Neural cell (in vitro differentiated cells): ENCODE measurements around the gene HNF1B. TPM values are rescaled to one million over a fixed set of nuclear protein-coding genes. Genes with fewer than 3 reads are reported as not detected.

Experiments
- H2AFZ ChIP-seq: fragments of 200-600, 300-800 bp; sonication (generic), shearing (Covaris generic); 2 replicates; pipeline ENCODE4 v1.6.0; 2014; ENCODE audit warnings: low read depth, mild to moderate bottlenecking, antibody characterized with exemption, low read length, moderate library complexity
- H3F3A ChIP-seq: fragments of 200-600 bp; shearing (Covaris generic); 2 replicates; pipeline ENCODE4 v1.6.1; 2016; ENCODE audit warnings: mild to moderate bottlenecking, moderate library complexity, mixed read lengths, antibody characterized with exemption, low read length; ENCODE audit not compliant: insufficient read depth, poor library complexity, severe bottlenecking
- H3K27ac ChIP-seq: fragments of 200-600, 300-800 bp; sonication (generic), shearing (Covaris generic); 2 replicates; pipeline ENCODE4 v1.5.1; 2014; ENCODE audit warnings: mild to moderate bottlenecking, low read length, moderate library complexity
- H3K27me3 ChIP-seq: fragments of 300-800, 200-600 bp; sonication (generic), shearing (Covaris generic); 2 replicates; pipeline ENCODE4 v1.6.0; 2014; ENCODE audit warnings: mild to moderate bottlenecking, low read depth, low read length, moderate library complexity; ENCODE audit not compliant: insufficient read depth
- H3K36me3 ChIP-seq: fragments of 300-800, 200-600 bp; sonication (generic), shearing (Covaris generic); 2 replicates; pipeline ENCODE4 v1.5.1; 2014; ENCODE audit warnings: mild to moderate bottlenecking, antibody characterized with exemption, low read length, moderate library complexity; ENCODE audit not compliant: insufficient read depth
- H3K4me2 ChIP-seq: fragments of 300-800, 200-600 bp; sonication (generic), shearing (Covaris generic); 2 replicates; pipeline ENCODE4 v1.6.0; 2014; ENCODE audit warnings: mild to moderate bottlenecking, low read length
- H3K4me3 ChIP-seq: fragments of 300-800, 200-600 bp; sonication (generic), shearing (Covaris generic); 2 replicates; pipeline ENCODE4 v1.5.1; 2014; ENCODE audit warnings: mild to moderate bottlenecking, low read length, moderate library complexity
- H3K79me2 ChIP-seq: fragments of 200-600 bp; shearing (Covaris generic); replicated peaks from 2 replicates; pipeline ENCODE4 v1.6.0; 2014; ENCODE audit warnings: mild to moderate bottlenecking, low read length, moderate library complexity; ENCODE audit not compliant: insufficient read depth
- H3K9ac ChIP-seq: fragments of 300-800, 200-600 bp; sonication (generic), shearing (Covaris generic); 2 replicates; pipeline ENCODE4 v1.6.1; 2016; ENCODE audit warnings: mild to moderate bottlenecking, low read length, mixed read lengths
- H3K9me2 ChIP-seq: fragments of 200-600 bp; shearing (Covaris generic); 2 replicates; pipeline ENCODE4 v1.6.1; 2016; ENCODE audit warnings: mild to moderate bottlenecking, low read length, mixed read lengths; ENCODE audit not compliant: insufficient read depth
- H3K9me3 ChIP-seq: fragments of 200-600, 300-800 bp; sonication (generic), shearing (Covaris generic); 2 replicates; pipeline ENCODE4 v1.6.1; 2016; ENCODE audit warnings: mild to moderate bottlenecking, mixed run types, low read length, moderate library complexity, mixed read lengths
- H4K20me1 ChIP-seq: fragments of 200-600 bp; shearing (Covaris generic); 2 replicates; pipeline ENCODE4 v1.6.1; 2016; ENCODE audit warnings: mild to moderate bottlenecking, mixed run types; ENCODE audit not compliant: insufficient read depth
- CTCF ChIP-seq: fragments of 450-650 bp; IDR thresholded peaks from 2 replicates; pipeline ENCODE4 v1.5.1; 2014; ENCODE audit warnings: antibody characterized with exemption, mild to moderate bottlenecking, moderate library complexity; ENCODE audit not compliant: poor library complexity, severe bottlenecking
- EP300 ChIP-seq: fragments of 450-650 bp; conservative IDR thresholded peaks from 2 replicates; pipeline ENCODE4 v1.6.1; 2014; ENCODE audit warnings: antibody characterized with exemption, mild to moderate bottlenecking, moderate library complexity; ENCODE audit not compliant: poor library complexity, severe bottlenecking
- EZH2 ChIP-seq: fragments of 200-600, 300-800 bp; shearing (Covaris generic), sonication (generic); IDR thresholded peaks from 2 replicates; pipeline ENCODE4 v1.6.1; 2014; ENCODE audit warnings: antibody characterized with exemption, low read length, borderline replicate concordance, mild to moderate bottlenecking; ENCODE audit not compliant: insufficient read depth, poor library complexity, severe bottlenecking
- MXI1 ChIP-seq: fragments of 450-650 bp; conservative IDR thresholded peaks from 2 replicates; pipeline ENCODE4 v1.6.1; 2014; ENCODE audit warnings: antibody characterized with exemption, mild to moderate bottlenecking; ENCODE audit not compliant: poor library complexity, severe bottlenecking
- POLR2AphosphoS5 ChIP-seq: IDR thresholded peaks from 2 replicates; pipeline ENCODE4 v1.6.1; 2012
- RAD21 ChIP-seq: fragments of 450-650 bp; conservative IDR thresholded peaks from 2 replicates; pipeline ENCODE4 v1.6.1; 2014; ENCODE audit warnings: antibody characterized with exemption, mild to moderate bottlenecking, moderate library complexity
- REST ChIP-seq: IDR thresholded peaks from 2 replicates; pipeline ENCODE4 v1.6.1; 2012; ENCODE audit warnings: borderline replicate concordance
- SMC3 ChIP-seq: fragments of 450-650 bp; conservative IDR thresholded peaks from 2 replicates; pipeline ENCODE4 v1.6.1; 2014; ENCODE audit warnings: antibody characterized with exemption, mild to moderate bottlenecking, moderate library complexity; ENCODE audit not compliant: poor library complexity
- TAF1 ChIP-seq: IDR thresholded peaks from 2 replicates; pipeline ENCODE4 v1.6.1; 2012; ENCODE audit warnings: low read depth
- polyA plus RNA-seq: library from polyadenylated mRNA; depleted of rRNA; stranded (reverse); fragments of >200 nt; gene quantifications from 2 replicates; pipeline ENCODE4 v1.2.3, GENCODE V29; 2014

The HNF1B gene
- polyA plus RNA-seq, 1 donor from 2014 or later, result not detected

GRCh38 chr17:37770631-37771518 lies 26.0 kb upstream of the HNF1B start:
- Histone ChIP-seq H2AFZ (no peak overlapping the region), H4K20me1 (no peaks in the 10 kb centered on the region), H3F3A (no peaks in the 10 kb centered on the region), H3K79me2 (no peaks in the 10 kb centered on the region), H3K27ac (no peak overlapping the region), H3K9ac (no peak overlapping the region), H3K9me2 (no peaks in the 10 kb centered on the region), H3K27me3 (no peaks in the 10 kb centered on the region), H3K4me2 (no peak overlapping the region), H3K36me3 (no peaks in the 10 kb centered on the region), H3K4me3 (no peak overlapping the region), H3K9me3 (no peaks in the 10 kb centered on the region)
- peak; percentile 44 for TF ChIP-seq CTCF
- TF ChIP-seq EP300, result no peak
- TF ChIP-seq SMC3, result peak; percentile 26

- no peak overlapping the region for H3K9ac ChIP-seq
- no peaks in the 10 kb centered on the region for H3K27me3 ChIP-seq
- no peaks in the 10 kb centered on the region for H3K79me2 ChIP-seq
These were observed 24.2 kb upstream of the HNF1B start for GRCh38 chr17:37769050-37769449.

More at GRCh38 chr17:37769050-37769449, 24.2 kb upstream of the HNF1B start:
- Histone ChIP-seq H2AFZ (no peak overlapping the region), H3K27ac (no peak overlapping the region), H3K36me3 (no peaks in the 10 kb centered on the region), H3K9me3 (no peaks in the 10 kb centered on the region), H4K20me1 (no peaks in the 10 kb centered on the region), H3K4me2 (no peak overlapping the region), H3F3A (no peaks in the 10 kb centered on the region), H3K4me3 (no peak overlapping the region), H3K9me2 (no peaks in the 10 kb centered on the region)
- TF ChIP-seq EZH2 (no peak), TAF1 (no peak), REST (no peak), POLR2AphosphoS5 (no peak), CTCF (no peak), RAD21 (no peak), MXI1 (no peak), SMC3 (no peak), EP300 (no peak)
